GM03348 (cell line): ENCODE results near the gene MYH9.
"Not testable (repeated sequence)": the region's sequence is repeated elsewhere in the genome, so short reads cannot be mapped to it uniquely, and the experiment has no call there.

Experiments
- DNase-seq: peaks from one replicate; pipeline ENCODE4 v3.0.0; 2012; ENCODE audit warnings: low spot score

The MYH9 gene

DNA sequence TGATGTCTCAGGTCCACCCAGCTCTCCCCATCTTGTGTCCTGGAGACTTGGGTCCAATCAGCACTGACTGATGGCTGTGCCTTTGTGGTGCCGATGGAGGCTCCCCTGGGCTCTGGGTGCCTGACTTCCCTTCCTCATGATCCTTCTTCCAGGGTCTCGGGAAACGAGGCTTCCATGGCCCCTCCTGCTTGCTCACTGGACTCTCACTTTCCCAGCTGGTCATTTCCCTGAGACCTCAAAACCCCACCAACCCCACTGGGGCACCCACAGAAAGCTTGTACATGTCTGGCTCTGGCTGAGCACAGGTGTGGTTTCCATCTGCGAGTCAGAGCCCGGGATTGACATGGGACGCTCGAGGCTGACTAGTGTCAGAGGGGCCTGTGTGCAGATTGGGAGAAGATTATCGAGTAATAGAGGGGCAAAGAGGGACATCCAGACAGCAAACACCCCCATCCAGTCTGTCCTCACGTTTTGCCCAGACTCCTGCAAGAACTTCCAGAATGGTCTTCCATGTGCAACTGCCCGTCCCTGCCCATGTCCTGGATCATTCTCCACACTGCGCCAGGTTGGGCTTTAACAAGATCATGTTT, 119.8 kb downstream of the MYH9 start:
- no peak for DNase-seq

DNA sequence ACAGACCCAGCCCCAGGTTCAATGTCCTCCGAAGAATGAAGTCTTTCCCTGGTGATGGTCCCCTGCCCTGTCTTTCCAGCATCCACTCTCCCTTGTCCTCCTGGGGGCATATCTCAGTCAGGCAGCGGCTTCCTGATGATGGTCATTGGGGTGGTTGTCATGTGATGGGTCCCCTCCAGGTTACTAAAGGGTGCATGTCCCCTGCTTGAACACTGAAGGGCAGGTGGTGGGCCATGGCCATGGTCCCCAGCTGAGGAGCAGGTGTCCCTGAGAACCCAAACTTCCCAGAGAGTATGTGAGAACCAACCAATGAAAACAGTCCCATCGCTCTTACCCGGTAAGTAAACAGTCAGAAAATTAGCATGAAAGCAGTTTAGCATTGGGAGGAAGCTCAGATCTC, 120.7 kb downstream of the MYH9 start:
- DNase-seq: no peak

DNA sequence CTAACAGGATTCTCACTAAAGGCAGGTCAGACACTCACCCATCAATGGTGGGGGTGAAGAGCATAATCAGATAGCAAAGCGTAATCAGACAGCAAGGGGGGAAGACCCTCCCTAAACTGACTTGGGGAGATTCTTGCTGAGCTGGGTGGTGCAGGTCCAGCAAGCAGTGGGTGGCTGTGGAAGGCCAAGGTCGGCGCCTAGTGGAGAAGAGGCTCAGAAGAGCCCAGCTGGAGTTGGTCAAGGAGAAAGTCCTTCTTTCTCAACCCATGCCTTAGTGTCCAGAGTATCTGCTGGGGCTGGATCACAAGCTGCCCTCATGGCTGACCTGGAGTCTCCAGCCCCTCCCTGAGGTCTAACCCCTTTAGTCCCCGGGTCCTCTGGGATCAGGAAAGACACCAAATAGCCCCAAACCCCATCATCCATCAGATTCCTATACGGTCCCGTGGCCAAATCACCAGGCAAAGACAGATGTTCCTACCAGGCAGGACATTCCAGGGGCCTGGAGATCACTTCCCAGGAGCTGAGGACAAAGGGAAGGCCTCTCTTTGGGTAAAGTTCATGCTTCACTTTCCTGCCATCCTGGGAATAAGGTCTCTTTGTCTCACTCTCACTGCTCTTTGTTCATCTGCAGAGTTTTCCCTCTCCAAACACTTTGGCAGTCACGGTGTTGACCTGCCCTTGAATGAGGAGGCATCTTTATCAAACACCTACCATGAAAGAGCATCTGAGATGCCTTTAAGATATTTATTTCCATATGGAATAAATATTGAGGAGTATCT, 123.7 kb downstream of the MYH9 start:
- DNase-seq: not testable (repeated sequence)

DNA sequence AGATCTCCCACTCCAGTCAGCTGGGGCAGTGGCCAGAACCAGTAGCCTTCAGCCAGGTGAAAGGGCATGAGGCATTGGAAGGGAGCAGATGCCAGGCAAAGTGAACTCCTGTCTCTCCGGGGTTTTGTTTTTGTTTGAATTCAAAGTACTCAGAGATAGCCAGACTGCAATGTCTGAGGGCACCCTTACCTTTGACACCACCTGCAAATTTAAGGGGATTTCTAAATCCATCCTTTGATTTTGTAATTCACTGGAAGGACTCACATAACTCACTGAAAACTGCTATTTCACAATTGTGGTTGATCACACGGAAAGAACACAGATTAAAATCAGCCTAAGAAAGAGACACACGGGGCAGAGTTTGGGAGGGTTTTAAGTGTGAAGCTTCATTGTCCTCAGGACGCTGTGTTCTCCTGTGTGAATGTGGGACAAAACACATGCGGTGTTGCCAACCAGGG, 124.5 kb downstream of the MYH9 start:
- DNase-seq: not testable (repeated sequence)

DNA sequence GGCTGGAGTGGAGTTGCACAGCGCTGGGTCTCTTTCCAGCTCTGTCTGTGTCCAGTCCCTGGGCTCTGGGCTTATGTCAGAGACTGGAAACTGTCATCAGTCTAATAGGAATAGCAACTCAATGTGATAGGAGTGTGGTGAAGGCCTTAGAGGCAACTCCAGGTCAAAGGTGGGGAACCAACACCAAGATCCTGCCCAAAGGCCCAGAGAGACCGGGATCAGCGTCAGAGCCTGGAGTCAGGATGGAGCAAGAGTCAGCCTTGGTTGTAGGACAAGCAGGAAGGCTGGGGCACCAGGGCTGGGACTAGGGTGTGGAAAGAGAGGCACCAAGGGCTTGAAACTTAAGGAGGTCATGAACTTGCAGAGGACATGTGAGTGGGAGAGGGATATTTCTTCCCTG, 125.5 kb downstream of the MYH9 start:
- not testable (repeated sequence) for DNase-seq

DNA sequence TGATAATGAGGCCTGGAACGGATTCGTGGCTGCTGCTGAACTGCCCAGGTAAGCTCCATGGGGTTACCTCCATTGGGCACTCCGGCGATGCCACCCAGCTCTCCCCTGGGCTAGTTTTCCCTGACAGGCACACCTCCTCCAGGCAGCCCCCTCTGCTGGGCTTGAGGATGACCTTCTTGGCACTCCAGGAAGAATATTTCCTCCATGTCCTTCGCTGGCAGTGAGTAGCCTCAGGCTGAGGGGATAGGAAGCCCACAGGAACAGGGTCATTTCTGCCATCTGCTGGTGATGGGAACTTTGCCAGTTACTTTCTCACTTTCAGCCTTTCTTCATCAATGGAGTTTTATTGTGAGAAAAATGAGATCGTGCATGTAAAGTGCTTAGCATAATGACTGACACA, 126.1 kb downstream of the MYH9 start:
- DNase-seq: not testable (repeated sequence)

DNA sequence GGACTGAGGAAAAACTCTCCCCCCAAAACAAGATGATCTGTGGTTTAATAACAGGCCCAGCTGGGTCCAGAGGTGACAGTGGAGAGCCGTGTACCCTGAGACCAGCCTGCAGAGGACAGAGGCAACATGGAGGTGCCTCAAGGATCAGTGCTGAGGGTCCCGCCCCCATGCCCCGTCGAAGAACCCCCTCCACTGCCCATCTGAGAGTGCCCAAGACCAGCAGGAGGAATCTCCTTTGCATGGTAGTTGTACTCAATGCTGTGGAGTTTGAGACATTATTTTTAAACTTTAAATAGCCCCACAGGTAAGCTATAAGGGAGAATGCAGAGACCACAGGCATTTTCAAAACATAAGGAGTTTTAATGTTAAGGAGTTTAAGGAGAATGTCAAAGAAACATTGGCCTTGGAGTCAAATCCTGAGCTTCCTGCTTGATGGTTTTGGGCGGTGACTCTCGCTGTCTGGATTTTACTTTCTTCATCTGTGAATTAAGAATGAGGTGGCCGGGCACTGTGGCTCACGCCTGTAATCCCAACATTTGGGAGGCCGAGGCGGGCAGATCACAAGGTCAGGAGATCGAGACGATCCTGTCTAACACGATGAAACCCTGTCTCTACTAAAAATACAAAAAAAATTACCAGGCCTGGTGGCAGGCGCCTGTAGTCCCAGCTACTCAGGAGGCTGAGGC, 128.0 kb downstream of the MYH9 start:
- DNase-seq: no peak

DNA sequence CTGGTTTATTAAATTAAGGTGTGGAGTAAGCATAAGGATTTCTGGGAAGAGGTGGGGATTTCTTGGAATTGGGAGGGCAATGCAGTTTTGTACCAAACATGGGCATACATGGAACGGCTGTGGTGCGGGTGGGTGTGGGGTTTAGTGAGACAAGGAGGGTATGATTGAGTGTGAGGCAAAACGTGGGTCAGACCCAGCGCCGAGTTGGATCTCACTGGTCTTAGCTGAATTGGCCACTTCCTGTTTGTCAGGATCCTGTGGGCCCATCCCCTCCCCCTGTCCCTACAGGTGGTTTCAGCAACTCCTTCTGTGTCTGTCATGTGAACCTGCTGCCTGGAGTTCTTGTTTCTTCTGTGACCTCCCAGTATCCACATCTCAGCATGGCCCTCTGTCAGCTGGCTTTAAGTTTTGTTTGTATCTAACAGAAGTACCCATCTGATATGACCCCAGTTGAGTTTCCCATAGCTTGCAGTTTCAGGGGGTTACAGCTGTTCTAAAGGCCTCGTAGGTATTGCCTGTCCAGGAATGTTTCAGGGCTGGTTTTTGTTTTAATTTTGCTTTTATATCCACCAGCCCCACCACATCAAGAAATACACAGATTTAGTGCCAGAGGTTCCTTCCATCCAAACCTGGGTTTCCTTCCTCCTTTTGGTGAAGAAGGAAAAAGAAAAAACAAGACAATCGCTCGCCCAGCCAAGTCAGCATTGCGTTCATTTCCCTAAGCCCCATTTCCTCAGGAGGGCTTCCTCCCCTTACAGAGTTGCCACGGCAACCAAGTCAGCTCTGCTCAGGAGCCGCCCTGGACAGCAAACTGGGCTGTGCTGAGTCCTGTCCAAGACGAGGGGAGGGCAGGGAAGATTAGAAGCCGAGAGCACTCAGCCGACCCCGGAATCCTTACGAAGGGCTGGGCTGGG, 128.8 kb downstream of the MYH9 start:
- DNase-seq: no peak

DNA sequence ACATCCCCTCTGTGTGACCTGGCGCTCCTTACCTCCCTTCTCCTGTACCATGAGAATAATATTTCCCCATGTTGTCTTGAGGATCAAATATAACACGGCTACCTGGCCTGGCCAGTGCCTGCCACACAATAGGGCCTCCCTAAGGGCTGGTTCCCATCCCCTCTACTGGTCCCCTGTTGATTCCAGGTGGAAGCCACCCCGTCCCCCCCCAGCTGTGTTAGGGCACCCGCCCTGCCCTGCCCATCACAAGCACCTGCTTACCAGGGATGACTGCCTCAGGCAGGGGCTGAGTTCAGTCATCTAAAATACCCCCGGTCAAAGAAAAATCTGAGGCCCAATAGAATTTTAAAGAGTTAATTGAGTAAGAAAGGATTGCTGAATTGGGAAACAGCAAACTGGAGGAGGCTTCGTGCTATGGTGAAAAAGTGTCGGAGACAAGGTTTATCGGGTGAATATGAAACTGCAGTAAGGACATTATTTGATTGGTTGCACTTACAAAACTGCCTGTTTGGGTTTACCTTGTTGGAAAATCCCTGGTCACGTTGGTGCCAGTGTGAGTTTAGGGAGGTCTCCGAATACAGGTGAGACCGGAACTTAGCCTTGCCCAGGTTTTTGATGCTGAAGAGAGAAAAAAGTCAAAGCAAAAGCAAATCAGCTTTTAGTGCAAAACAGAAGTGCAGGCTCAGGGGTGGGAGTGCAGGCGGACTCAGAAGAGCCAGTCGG, 129.7 kb downstream of the MYH9 start:
- DNase-seq: no peak

DNA sequence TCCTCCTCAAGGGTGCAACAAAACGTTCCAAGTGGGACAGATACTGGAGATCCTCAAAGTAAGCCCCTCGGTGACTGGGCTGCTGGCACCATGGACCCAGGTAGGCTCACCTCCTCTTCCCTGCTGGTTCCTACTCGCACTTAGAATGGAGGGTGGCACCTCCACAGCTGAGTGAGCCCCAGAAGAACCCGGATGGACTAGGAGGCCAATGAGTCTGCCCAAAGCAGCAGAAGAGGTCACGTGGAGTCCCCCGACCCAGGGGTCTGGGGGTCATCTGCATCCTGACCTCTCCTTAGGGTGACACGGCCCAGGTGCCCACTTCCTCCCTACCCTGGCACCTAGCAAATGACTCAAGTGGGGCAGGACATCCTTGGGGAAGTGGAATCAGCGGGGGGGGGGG, 130.5 kb downstream of the MYH9 start:
- DNase-seq: no peak

DNA sequence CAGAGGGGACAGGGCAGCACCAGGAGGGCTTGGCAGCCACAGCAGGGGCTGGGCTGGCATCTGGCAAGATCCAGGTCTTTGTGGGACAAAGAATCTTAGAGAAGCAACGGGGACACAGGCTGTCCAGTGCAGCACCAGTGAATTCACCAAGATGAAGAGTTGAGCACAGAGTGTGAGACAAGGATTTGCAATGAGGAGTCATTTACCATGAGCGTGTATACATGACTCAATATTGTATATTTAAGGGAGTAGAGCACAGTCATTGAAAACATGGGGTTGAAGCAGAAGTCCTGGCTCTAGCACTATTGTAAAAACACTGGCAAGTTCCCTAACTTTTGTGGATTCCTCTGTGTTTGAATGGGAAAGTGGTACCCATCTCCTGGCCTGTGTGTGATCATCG, 131.3 kb downstream of the MYH9 start:
- no peak for DNase-seq

DNA sequence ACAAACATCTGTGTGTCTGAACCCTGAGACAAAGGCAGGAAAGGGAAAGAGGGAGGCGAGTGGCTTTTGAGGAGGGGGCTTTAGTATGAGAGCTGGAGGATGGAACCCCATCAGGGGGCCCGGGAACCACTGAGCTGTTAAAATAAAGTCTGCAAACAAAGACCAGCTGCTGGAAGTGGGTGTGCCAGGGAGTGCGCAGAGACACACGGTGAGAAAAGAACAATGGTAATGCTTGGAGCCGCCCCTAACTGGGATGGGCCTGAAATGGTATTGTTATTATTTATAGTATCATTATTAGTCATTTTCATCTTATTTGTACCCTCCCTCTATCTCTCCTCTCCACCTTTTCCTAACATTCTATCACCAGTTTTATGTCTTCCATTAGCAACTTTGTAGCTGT, 132.2 kb downstream of the MYH9 start:
- DNase-seq: not testable (repeated sequence)

DNA sequence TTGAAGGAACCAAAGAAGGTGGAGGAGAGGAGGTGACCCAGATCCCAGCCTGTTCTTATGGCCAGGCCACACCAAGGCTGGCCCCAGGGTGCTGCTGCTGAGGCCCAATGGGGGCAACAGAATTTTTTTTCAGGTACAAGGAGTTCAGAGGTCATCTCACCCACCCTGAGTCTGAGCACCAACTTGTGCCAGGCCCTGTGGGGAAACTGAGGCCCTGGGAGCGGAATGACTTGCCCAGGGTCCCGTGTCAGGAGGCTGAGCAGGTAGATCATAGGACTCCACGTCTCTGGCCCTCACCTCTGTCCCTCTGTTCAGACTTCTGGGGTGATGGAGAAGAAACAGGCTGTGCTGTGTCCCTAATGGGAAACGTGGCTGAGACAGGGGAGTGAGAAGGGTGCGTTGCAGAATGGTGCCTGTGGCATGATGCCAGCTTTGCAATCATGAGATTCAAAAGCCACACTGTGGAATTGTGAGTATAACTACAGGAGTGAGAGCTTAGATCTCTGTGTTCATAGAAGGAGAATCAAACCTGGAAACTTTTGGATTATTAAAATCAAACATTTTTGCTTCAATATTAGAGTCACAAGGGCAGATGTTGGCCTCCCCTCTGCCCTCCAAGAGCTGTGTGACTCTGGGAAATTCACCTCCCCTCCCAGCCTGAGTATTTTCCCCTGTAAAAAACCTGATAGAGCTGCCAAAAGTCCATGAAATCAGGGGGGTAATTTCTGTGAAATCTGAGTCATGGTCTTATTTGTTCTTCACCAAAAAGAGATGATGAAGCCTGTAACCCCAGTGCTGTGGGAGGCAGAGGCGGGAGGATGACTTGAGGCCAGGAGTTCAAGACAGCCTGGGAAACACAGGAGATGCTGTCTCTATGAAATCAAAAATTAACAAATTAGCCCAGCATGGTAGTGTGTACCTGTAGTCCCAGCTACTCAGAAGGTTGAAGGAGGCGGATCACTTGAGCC, 134.0 kb downstream of the MYH9 start:
- DNase-seq: no peak

DNA sequence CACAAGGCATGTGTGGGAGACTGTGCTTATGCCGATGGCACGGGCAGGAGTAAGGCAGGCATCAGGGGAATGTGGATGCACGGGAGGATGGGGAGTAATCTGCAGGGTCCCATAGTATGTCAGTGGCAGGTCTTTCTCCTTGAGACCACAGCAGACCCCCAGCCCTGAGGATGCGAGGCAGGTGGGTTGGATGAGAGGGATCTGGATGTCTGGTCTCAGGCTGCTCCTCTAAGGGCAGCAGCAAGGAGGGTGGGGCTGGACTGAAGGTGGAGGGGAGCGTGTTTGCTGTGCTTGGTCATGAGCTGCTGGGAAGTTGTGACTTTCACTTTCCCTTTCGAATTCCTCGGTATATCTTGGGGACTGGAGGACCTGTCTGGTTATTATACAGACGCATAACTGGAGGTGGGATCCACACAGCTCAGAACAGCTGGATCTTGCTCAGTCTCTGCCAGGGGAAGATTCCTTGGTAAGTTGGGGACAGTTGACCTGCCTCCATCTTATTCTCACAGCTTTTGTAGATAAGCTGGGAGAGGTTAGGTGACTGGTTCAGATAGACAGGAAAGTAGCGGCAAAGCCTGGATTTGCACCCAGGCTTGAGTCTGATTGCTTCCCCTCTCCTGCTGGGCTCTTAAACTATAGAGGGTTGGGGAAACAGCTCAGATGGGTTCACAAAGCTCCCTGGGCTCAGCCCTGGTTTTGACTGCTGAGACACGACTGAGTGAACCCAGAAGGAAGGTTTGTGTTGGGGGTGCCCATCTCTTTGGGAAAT, 134.8 kb downstream of the MYH9 start, which contains the start of gene APOL1:
Gene APOL1, plus strand, starts transcription at position 380 of the 769 bp plus-strand sequence. CDS start 1,823 bp downstream, outside the sequence.
- peak; percentile 40 for DNase-seq

DNA sequence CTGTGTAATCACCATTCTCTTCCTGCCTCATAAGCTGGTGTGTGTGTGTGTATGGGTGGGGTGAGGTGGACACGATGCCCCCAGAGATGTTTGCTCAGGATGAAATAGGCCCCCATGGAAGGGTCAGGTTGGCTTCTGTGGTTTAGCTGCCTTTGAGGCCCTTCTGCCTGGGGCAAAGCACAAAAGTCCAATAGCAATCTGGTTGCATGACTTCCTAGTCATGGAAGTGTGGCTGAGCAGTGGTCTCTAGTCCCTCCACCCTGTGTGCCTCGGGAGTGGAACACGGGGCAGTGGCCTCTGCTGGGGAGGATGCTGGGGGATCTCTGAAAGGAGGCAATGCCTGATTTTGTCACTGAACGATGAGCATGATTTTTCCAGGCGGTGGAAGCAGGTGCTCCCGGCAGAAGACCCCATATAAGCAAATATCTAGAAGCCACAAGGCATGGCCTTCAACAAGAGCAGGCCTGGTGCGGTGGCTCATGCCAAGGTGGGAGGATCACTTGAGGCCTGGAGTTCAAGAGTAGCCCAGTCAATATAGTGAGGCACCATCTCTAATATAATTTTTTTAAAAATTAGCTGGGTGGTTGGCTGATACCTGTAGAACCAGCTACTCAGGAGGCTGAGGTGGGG, 135.7 kb downstream of the MYH9 start:
- DNase-seq: not testable (repeated sequence)

DNA sequence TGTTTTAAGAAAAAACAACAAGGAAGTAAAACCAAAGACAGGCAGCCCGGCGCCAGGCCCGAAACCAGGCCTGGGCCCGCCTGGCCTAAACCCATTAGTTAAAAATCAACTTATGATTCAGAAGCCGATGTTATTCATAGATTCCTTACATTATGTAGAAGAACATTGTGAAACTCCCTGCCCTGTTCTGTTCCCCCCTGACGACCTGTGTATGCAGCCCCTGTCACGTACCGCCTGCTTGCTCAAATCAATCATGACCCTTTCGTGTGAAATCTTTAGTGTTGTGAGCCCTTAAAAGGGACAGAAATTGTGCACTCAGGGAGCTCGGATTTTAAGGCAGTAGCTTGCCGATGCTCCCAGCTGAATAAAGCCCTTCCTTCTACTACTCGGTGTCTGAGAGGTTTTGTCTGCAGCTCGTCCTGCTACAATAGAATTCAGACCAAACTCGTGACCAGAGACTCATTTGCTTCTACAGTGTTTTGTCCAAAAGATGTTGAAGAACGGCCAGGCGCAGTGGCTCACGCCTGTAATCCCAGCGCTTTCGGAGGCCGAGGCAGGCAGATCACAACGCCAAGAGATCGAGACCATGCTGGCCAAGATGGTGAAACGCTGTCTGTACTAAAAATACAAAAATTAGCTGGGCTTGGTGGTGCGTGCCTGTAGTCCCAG, 137.3 kb downstream of the MYH9 start:
- DNase-seq: not testable (repeated sequence)

DNA sequence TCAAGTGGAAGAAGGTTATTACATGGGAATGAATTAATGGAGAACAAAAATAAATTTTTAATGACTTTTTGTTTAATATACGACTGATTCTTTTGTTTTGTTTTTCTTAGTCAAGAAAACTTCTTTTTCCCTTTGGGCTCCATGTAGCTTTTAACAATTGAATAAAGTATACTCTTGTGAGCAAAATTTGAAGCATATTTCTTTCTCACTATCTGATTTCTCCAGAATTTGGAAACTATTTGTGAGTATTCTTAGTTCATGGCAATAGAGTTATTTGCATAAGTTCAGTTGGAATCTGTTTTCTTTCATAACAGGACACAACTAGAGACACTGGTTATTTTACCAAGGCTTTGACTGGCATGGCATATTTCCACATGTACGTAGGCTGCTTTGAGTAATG, 138.6 kb downstream of the MYH9 start:
- no peak for DNase-seq

DNA sequence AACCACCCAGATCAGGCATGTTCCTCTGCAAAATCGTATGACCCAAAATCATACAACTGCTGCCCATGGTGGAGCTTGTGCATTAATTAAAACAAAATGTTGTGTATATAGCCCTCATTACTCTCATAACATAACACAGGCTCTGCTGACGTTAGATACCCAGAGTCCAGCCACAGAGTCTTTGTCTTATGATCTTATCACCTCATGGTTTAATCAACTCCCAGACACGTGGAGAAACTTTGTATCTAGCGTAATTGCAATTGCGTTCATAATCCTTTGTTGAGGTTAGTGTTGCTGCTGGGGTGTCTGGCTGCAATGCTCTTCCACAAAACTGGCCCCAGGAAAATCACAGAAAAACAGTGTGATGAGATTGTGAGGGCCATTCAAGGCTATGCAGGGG, 139.8 kb downstream of the MYH9 start:
- DNase-seq: no peak
